ENCODE measurements around the gene SCN2A.

The SCN2A gene

DNA sequence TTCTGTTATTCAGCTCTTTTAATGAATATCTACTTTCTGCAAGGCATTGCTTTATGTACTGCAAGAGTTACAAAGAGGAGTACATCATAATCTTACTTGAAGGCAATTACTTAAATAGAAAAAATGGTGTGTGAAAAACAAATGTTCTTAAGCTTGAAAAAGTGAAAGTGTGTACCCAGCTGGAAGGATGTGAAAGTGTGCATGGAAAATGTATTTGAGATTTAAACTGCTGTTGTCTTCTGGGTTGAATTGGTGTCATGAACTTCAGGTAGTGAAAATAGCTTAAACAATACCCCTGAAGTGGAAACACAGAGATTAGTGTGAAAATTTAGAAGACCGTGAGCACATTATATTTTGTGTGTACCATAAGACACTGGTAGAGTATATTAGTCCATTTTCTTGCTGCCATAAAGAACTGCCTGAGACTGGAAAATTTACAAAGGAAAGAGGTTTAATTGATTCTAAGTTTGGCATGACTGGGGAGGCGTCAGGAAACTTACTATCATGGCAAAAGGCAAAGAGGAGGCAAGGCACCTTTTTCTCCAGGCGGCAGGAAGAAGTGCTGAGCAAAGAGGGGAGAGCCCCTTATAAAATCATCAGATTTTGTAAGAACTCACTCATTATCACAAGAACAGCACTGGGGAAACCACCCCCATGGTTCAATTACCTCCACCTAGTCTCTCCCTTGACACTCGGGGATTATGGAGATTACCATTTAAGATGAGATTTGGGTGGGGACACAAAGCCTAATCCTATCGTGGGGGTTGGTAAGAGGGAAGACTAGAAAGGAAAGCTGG is 38.8 kb downstream of the SCN2A start:
- TF ChIP-seq GATA2 (IDR thresholded peaks at IDR 0.05; ENCODE audit: low read depth, low read length) (no peak), GATA3 (IDR thresholded peaks at IDR 0.05; ENCODE audit: low read depth, low read length) (no peak)

DNA sequence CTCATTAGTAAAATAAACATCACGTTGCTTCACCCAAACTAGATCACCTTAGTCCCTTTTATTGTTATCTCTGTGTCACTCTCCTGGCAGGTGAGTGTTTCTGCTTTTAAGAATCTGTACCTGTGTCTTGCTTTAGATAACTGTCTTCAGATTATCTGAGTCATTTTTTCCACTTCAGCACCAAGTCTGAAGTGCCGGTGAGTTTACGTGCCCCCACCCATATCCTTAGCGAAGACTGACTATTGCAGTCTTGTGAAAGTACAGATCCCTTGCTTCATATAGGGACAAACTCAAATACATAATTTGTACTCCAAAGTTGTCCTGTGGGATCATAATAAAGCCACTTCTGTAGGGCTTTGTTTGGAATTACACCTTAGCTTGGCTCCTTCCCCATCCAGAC is 41.1 kb downstream of the SCN2A start:
- TF ChIP-seq GATA2 (IDR thresholded peaks at IDR 0.05; ENCODE audit: low read depth, low read length) (no peak), GATA3 (IDR thresholded peaks at IDR 0.05; ENCODE audit: low read depth, low read length) (no peak)

DNA sequence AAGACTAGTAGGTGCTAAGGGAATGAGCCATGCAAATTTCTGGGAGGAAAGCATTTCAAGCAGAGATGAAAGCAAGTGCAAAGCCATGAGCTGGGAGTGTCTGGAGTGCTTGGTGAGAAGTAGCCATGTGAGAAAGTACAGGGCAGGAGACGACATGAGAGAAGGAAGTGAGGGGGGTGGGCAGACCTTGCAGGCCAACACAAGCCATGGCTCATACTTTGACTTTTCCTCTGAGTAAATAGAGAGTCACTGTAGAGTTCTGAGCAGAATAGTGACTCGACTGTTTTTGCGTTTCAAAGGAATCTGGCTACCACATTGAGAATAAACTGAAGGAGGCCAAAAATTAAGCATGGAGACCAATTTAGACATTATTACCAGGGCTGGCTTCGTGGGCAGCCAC is 42.2 kb downstream of the SCN2A start:
- no peak for TF ChIP-seq GATA3 (IDR thresholded peaks at IDR 0.05; ENCODE audit: low read depth, low read length)
- TF ChIP-seq GATA2 (IDR thresholded peaks at IDR 0.05; ENCODE audit: low read depth, low read length), result no peak

DNA sequence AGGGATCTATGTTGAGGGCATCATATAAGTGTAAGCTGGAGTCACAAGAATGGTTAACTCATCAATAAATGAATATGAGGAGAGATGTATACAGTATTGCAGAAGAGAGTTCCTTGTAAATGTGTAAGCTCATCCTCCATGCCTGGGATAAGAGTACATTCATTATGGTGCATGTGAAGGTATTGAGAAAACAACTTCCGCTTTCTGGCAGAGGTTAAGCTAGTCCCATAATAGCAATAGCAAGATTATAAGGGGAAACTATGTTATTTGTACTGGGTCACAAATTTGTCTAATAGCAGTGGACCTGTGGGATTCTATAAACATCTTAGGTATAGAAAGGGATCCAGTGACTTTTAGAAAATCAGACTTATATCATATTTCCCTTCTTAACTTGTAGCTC is 44.1 kb downstream of the SCN2A start:
- TF ChIP-seq GATA3 (IDR thresholded peaks at IDR 0.05; ENCODE audit: low read depth, low read length), result no peak
- TF ChIP-seq GATA2 (IDR thresholded peaks at IDR 0.05; ENCODE audit: low read depth, low read length), result no peak

DNA sequence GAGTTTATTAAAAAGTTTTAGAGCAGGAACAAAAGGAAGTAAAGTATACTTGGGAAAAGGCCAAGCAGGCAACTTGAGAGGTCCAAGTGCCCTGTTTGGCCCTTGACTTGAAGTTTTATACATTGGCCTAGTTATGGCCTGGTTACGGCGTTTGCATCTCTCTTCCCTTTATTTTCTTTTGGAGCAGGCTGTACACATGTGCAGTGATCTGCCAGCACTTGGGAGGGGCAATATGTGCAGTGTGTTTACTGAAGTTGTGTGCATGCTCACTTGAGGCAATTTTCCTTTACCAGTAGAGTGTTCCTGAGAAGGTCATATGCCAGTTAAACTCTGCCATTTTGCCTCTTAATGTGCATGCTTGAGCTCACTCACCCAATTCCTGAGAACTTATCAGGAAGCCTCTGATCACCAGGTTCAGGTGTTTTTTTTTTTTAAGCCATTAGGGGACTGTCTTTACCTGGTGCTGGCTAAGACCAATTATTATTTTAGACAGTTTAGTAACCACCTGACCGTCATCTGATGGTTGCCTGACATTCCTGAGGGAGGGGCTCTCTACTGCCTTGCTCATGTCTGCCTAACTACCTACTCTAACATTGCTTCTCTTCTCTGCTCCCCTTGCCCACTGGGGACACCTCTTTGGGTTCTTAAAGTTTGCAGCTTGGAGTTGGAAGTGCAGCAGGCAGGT is 48.0 kb downstream of the SCN2A start:
- no peak for TF ChIP-seq GATA2 (IDR thresholded peaks at IDR 0.05; ENCODE audit: low read depth, low read length)
- TF ChIP-seq GATA3 (IDR thresholded peaks at IDR 0.05; ENCODE audit: low read depth, low read length), result no peak

DNA sequence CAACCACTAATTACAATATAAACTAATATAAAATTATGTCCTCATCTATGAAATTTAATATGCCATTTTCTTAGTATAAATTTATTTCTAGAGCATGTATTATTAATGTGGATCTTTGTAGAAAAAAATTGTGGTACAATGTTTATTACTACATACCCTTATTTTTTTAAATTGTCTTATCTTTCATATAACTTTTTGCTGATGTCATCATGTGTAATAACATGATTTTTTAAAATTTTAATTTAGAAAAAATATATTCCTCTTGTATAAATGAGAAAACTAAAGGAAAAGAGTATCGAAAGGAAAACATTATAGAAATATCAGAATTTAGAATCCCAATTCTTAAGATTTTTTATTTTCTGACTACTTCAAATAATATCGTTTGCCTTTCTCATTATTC is 49.9 kb downstream of the SCN2A start:
- TF ChIP-seq GATA3 (IDR thresholded peaks at IDR 0.05; ENCODE audit: low read depth, low read length) (no peak), GATA2 (IDR thresholded peaks at IDR 0.05; ENCODE audit: low read depth, low read length) (no peak)

DNA sequence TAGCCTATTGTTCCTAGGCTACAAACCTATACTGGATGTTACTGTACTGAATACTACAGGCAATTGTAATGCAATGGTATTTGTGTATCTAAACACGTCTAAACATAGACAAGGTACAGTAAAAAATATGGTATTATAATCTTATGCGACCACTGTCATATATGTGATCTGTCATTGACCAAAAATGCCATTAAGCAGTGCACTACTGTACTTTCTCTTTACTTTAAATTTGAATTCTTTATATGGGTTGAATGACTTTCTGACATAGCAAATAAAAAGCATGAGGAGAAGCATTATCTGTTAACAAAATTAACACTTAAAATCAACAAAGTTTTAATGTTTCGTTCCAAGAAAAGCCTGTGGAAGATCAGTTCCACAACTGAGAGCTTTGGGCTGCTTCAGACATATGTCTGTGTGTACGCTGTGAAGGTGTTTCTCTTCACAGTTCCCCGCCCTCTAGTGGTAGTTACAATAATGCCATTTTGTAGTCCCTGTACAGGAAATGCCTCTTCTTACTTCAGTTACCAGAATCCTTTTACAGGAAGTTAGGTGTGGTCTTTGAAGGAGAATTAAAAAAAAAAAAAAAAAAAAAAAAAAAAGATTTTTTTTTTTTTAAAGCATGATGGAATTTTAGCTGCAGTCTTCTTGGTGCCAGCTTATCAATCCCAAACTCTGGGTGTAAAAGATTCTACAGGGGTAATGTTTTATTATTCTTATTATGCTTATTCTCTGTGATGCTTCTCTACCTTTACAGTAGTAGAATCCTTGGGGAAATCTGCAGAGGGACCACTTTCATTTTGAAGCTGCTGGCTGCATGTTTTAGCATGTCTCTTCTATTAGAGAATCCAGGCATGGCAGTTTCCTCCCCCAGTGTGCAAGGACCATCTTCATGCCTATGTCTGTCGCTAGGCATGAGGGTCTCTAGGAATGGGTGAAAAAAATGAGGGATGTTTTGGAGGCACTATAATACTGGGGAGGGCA is 54.5 kb downstream of the SCN2A start:
- no peak for TF ChIP-seq GATA3 (IDR thresholded peaks at IDR 0.05; ENCODE audit: low read depth, low read length)
- no peak for TF ChIP-seq GATA2 (IDR thresholded peaks at IDR 0.05; ENCODE audit: low read depth, low read length)

DNA sequence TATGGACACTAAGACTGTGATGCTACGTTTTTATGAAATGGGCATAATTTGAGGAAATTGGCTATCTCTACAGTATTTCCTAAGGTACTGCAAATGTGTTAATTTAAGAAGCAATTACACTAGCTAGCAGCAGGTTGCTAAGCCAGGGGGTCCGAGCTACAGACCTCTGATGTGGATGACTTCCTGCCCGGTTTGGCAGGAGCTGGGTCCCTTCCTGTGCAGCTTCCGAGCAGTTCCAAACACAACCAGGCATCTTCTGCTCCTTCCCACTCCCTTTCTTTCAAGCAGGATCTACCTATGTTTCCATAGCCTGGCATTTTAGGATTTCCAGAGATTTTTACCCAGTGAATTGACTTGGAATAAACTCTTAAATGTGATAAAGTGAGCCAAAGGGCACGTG is 55.7 kb downstream of the SCN2A start:
- TF ChIP-seq GATA2 (IDR thresholded peaks at IDR 0.05; ENCODE audit: low read depth, low read length) (no peak), GATA3 (IDR thresholded peaks at IDR 0.05; ENCODE audit: low read depth, low read length) (no peak)

DNA sequence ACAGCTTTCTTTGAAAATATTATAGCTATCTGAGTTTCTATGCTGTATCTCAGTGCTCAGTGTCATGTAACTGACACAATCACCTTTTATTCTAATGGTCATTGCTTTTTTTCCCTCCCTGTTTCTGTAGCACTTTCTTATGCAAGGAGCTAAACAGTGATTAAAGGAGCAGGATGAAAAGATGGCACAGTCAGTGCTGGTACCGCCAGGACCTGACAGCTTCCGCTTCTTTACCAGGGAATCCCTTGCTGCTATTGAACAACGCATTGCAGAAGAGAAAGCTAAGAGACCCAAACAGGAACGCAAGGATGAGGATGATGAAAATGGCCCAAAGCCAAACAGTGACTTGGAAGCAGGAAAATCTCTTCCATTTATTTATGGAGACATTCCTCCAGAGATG is 56.4 kb downstream of the SCN2A start:
- TF ChIP-seq GATA2 (IDR thresholded peaks at IDR 0.05; ENCODE audit: low read depth, low read length), result no peak

DNA sequence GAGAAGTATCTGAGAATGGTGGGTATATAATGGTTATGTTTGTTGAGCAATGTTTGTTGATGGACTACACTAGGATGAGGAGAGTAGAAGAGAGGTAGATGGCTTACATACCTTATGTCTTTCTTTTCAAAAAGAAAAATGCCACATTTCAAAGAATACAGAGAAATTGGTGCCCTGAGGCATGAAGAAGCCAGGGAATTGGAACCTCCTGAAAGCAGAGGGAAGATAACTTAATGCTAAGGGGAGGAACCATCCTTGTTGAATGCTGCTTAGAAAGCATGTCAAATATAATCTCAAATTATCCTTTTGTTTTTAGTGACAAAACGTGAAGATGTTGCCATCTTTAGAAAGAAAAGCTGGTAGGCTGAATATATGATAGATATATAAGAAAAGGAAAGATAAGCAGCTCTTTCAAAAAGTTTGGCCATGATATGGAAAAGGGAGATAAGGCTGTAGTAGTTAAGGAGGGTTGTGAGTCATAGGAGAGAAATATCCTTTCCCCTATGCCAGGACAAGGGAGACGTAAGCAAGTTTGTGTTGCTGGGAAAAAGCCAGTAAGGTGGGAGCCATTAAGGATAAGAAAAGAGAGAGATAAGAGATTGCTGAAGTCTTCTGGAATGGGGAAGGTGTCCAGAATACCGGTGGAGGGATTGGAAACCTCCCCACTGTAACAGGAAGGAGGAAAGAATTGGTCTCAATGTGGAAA is 66.3 kb downstream of the SCN2A start:
- no peak for TF ChIP-seq GATA2 (IDR thresholded peaks at IDR 0.05; ENCODE audit: low read depth, low read length)
- TF ChIP-seq GATA3 (IDR thresholded peaks at IDR 0.05; ENCODE audit: low read depth, low read length), result no peak

DNA sequence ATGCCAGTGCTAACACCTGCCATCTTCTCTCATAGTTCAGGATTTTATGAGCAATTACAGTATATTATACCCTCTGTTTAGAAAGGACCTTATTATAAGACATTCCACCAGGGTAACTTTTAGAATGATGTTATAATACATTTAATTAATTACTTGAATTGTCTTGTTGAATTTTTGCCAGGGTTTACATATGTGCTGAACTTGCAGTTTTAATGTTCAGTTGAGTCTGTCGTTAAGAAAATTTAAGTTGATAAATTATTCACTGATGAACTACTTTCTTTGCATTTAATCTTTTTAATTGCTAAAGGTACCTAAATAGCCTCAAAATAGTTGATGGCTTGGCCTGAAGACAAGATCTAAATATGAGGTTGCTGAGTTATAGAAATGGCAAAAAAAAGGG is 68.1 kb downstream of the SCN2A start:
- TF ChIP-seq GATA3 (IDR thresholded peaks at IDR 0.05; ENCODE audit: low read depth, low read length) (no peak), GATA2 (IDR thresholded peaks at IDR 0.05; ENCODE audit: low read depth, low read length) (no peak)

DNA sequence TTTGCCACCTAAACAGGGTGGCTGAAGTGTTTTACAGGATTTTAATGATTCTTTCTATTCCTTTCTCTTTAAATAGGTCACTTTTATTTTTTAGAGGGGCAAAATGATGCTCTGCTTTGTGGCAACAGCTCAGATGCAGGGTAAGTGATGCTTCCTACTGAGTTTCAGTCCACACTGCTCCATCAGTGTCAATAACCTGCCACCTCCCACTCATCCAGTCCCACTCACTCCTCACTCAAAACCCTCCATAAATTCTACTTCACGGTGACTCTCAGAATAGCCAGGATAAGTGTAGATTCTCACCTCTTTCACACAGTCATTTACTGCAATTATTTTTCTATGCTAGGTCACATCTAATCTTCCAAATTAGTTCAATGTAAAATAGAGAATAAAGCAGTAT is 72.7 kb downstream of the SCN2A start:
- TF ChIP-seq GATA2 (IDR thresholded peaks at IDR 0.05; ENCODE audit: low read depth, low read length), result no peak

DNA sequence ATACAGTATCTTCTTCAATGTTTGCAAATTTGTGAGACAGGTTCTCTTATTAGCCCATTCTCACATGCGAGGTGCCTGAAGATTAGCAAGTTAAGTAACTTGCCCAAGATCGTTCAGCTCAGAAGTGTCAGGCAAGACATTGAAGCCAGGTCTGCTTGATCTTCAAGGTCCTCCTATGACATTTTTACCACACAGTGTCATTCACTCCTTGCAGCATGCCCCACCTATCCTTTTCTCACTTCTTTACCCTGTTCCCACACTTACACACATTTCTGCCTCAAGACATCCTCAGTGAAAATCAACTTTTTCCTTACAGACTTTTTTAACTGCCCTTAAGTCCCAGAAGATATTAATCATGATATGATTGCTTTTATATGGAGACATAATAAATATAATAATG is 73.8 kb downstream of the SCN2A start:
- no peak for TF ChIP-seq GATA2 (IDR thresholded peaks at IDR 0.05; ENCODE audit: low read depth, low read length)
- TF ChIP-seq GATA3 (IDR thresholded peaks at IDR 0.05; ENCODE audit: low read depth, low read length), result no peak

DNA sequence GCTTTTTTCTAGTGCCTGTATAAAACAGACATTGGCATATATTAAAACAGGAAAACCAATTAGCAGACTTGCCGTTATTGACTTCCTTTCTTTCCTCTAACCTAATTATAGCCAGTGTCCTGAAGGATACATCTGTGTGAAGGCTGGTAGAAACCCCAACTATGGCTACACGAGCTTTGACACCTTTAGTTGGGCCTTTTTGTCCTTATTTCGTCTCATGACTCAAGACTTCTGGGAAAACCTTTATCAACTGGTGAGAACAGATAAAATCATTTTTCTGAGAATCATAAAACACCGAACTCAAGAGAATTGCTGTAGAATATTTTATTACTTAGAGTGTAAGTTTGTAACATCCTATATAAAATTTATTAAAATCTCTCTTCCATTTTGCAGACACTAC is 74.3 kb downstream of the SCN2A start:
- TF ChIP-seq GATA2 (IDR thresholded peaks at IDR 0.05; ENCODE audit: low read depth, low read length) (no peak), GATA3 (IDR thresholded peaks at IDR 0.05; ENCODE audit: low read depth, low read length) (no peak)

Data from SH-SY5Y (cell line).